Activated CD4-positive, alpha-beta T cell treated with anti-CD3 and anti-CD28 coated beads for 36 hours (primary cell): ENCODE measurements around the gene STARD5. TPM values are rescaled to one million over a fixed set of nuclear protein-coding genes. Genes with fewer than 3 reads are reported as not detected.
"Not testable (repeated sequence)": the region's sequence is repeated elsewhere in the genome, so short reads cannot be mapped to it uniquely, and the experiment has no call there.

Experiments used
- ATAC-seq: fragments of 200-7000 bp; cut with Tn5 transposase; one replicate; pipeline ENCODE4 v1.10.0; 2021; ENCODE audit warnings: mild to moderate bottlenecking, moderate library complexity
- CTCF ChIA-PET: fragments of 350-600 bp; sonication (Branson Sonifier 250); formaldehyde crosslinking; loops from one replicate; lab custom pipeline; 2021; ENCODE audit warnings: antibody characterized with exemption; lab: Charles Lee
- POLR2A ChIA-PET: fragments of 350-600 bp; sonication (Branson Sonifier 250); formaldehyde crosslinking; loops from one replicate; lab custom pipeline; 2021; ENCODE audit warnings: antibody characterized with exemption, inconsistent platforms; lab: Charles Lee
- DNase-seq: peaks from one replicate; pipeline ENCODE4 v3.0.0-alpha.2; 2020
- H3K27ac Mint-ChIP-seq: one replicate; pipeline ENCODE4 v1.8.0; 2021; ENCODE audit warnings: mixed read lengths
- H3K27me3 Mint-ChIP-seq: one replicate; pipeline ENCODE4 v1.8.0; 2021; ENCODE audit warnings: mixed read lengths
- H3K36me3 Mint-ChIP-seq: one replicate; pipeline ENCODE4 v1.8.0; 2021; ENCODE audit warnings: low read depth, mixed read lengths
- H3K4me1 Mint-ChIP-seq: one replicate; pipeline ENCODE4 v1.8.0; 2021; ENCODE audit warnings: mixed read lengths
- H3K4me3 Mint-ChIP-seq: one replicate; pipeline ENCODE4 v1.8.0; 2021; ENCODE audit warnings: mild to moderate bottlenecking, moderate library complexity, mixed read lengths
- H3K9me3 Mint-ChIP-seq: one replicate; pipeline ENCODE4 v1.8.0; 2021; ENCODE audit warnings: low read depth, mixed read lengths
- intact Hi-C, 2 experiments: fragments of 100-400 bp; cut with DNase I in 1 of 2; cut with micrococcal nuclease in 1 of 2; formaldehyde crosslinking; loops; one replicate each; pipeline versions ENCODE4 v1.14.2 to v1.15.1; 2022 to 2024; cut with DNase I, micrococcal nuclease
- total RNA-seq, 2 experiments: library from RNA; stranded (reverse); gene quantifications; one replicate each; pipeline ENCODE4 v1.2.3, GENCODE V29; 2021

Gene STARD5
- total RNA-seq, 2 experiments from 2014 or later: 8.9 to 9.2 TPM

GRCh38 chr15:81356252-81356651, 32.3 kb upstream of the STARD5 start:
- DNase-seq (no peak), ATAC-seq (no peak)
- intact Hi-C loops: no loop called here
- Mint-ChIP-seq H3K9me3 (no peaks in the 10 kb centered on the region), H3K27me3 (no peaks in the 10 kb centered on the region), H3K36me3 (no peaks in the 10 kb centered on the region), H3K27ac (no peak overlapping the region), H3K4me3 (no peak overlapping the region), H3K4me1 (no peaks in the 10 kb centered on the region)
- POLR2A ChIA-PET: no interaction called here
- CTCF ChIA-PET: interaction anchor here (0.8 to 3.6 kb wide), 7 partner anchors 9 to 90 kb away, joined by 3 to 18 read pairs (median 3); no protein-coding TSS in a partner anchor

- Mint-ChIP-seq H3K27ac (no peak overlapping the region), H3K36me3 (no peaks in the 10 kb centered on the region), H3K9me3 (no peaks in the 10 kb centered on the region), H3K4me3 (no peak overlapping the region), H3K27me3 (no peaks in the 10 kb centered on the region), H3K4me1 (peaks cover 4% of the 10 kb centered on the region)
- DNase-seq (no peak), ATAC-seq (no peak)
- CTCF ChIA-PET: no interaction called here
- POLR2A ChIA-PET: no interaction called here
- intact Hi-C loops: no loop called here
These were observed 27.7 kb upstream of the STARD5 start for GRCh38 chr15:81351651-81352050.

- H3K27me3 Mint-ChIP-seq: no peaks in the 10 kb centered on the region
- CTCF ChIA-PET: no interaction called here
- intact Hi-C loops: no loop called here
- H3K4me1 Mint-ChIP-seq: peaks cover 7% of the 10 kb centered on the region
- DNase-seq: no peak
- ATAC-seq: no peak
- no peak overlapping the region for H3K27ac Mint-ChIP-seq
- H3K9me3 Mint-ChIP-seq: no peaks in the 10 kb centered on the region
- no peak overlapping the region for H3K4me3 Mint-ChIP-seq
- POLR2A ChIA-PET: no interaction called here
- H3K36me3 Mint-ChIP-seq: no peaks in the 10 kb centered on the region
These were observed 25.3 kb upstream of the STARD5 start for GRCh38 chr15:81349271-81349670.

- H3K27me3 Mint-ChIP-seq, DNase-seq, intact Hi-C loops, H3K36me3 Mint-ChIP-seq, H3K4me3 Mint-ChIP-seq, ATAC-seq, H3K4me1 Mint-ChIP-seq, CTCF ChIA-PET, H3K9me3 Mint-ChIP-seq, H3K27ac Mint-ChIP-seq: not testable (repeated sequence)
- POLR2A ChIA-PET: interaction anchor here (0.6 kb wide), 1 partner anchor 86 kb away, joined by 3 read pairs; no protein-coding TSS in a partner anchor
These were observed 24.8 kb upstream of the STARD5 start for GRCh38 chr15:81348691-81349090.

- ATAC-seq (no peak), DNase-seq (no peak)
- Mint-ChIP-seq H3K36me3 (no peaks in the 10 kb centered on the region), H3K27me3 (no peaks in the 10 kb centered on the region), H3K4me3 (no peak overlapping the region), H3K27ac (no peak overlapping the region), H3K9me3 (no peaks in the 10 kb centered on the region), H3K4me1 (peaks cover 7% of the 10 kb centered on the region)
- ChIA-PET CTCF (no interaction called here), POLR2A (no interaction called here)
- intact Hi-C loops: no loop called here
These were observed 24.0 kb upstream of the STARD5 start for GRCh38 chr15:81347910-81348309.

- POLR2A ChIA-PET: no interaction called here
- peak; percentile 49 for ATAC-seq
These were observed 22.7 kb upstream of the STARD5 start for GRCh38 chr15:81346611-81347010.

GRCh38 chr15:81343371-81343770, 19.4 kb upstream of the STARD5 start:
- ATAC-seq: no peak
- POLR2A ChIA-PET: no interaction called here

More at GRCh38 chr15:81346611-81347010, 22.7 kb upstream of the STARD5 start:
- Mint-ChIP-seq H3K9me3 (no peaks in the 10 kb centered on the region), H3K4me3 (no peak overlapping the region), H3K27me3 (no peaks in the 10 kb centered on the region), H3K27ac (no peak overlapping the region), H3K4me1 (peaks cover 7% of the 10 kb centered on the region), H3K36me3 (no peaks in the 10 kb centered on the region)
- intact Hi-C loops: no loop called here
- CTCF ChIA-PET: interaction anchor here (0.7 kb wide), 1 partner anchor 10 kb away, joined by 4 read pairs; no protein-coding TSS in a partner anchor
- no peak for DNase-seq

GRCh38 chr15:81341351-81341750, 17.4 kb upstream of the STARD5 start:
- no peak overlapping the region for H3K27ac Mint-ChIP-seq
- no peaks in the 10 kb centered on the region for H3K9me3 Mint-ChIP-seq
- ChIA-PET POLR2A (no interaction called here), CTCF (interaction anchor here (0.6 to 1.8 kb wide), 3 partner anchors 14 to 75 kb away, joined by 3 to 5 read pairs (median 4); no protein-coding TSS in a partner anchor)
- H3K4me3 Mint-ChIP-seq: no peak overlapping the region
- no peaks in the 10 kb centered on the region for H3K27me3 Mint-ChIP-seq
- peaks cover 5% of the 10 kb centered on the region for H3K4me1 Mint-ChIP-seq
- no peaks in the 10 kb centered on the region for H3K36me3 Mint-ChIP-seq
- ATAC-seq (no peak), DNase-seq (no peak)
- intact Hi-C loops: no loop called here

More at GRCh38 chr15:81343371-81343770, 19.4 kb upstream of the STARD5 start:
- Mint-ChIP-seq H3K9me3 (no peaks in the 10 kb centered on the region), H3K4me1 (peaks cover 7% of the 10 kb centered on the region), H3K4me3 (no peak overlapping the region), H3K36me3 (no peaks in the 10 kb centered on the region), H3K27ac (no peak overlapping the region), H3K27me3 (no peaks in the 10 kb centered on the region)
- DNase-seq: no peak
- intact Hi-C loops: no loop called here
- CTCF ChIA-PET: interaction anchor here (0.6 to 2.4 kb wide), 2 partner anchors 77 to 1191 kb away, joined by 3 to 11 read pairs; no protein-coding TSS in a partner anchor

- ChIA-PET CTCF (interaction anchor here (7.2 kb wide), 1 partner anchor 66 kb away, joined by 63 read pairs; no protein-coding TSS in a partner anchor), POLR2A (no interaction called here)
- H3K4me1 Mint-ChIP-seq: peaks cover 5% of the 10 kb centered on the region
- no peaks in the 10 kb centered on the region for H3K9me3 Mint-ChIP-seq
- H3K36me3 Mint-ChIP-seq: no peaks in the 10 kb centered on the region
- no peak overlapping the region for H3K4me3 Mint-ChIP-seq
- H3K27me3 Mint-ChIP-seq: no peaks in the 10 kb centered on the region
- no peak overlapping the region for H3K27ac Mint-ChIP-seq
- intact Hi-C loops: loop anchor here in 1 of 2 experiments (10.0 kb wide), 1 partner anchor 235 kb away; no protein-coding TSS in a partner anchor
- DNase-seq (no peak), ATAC-seq (no peak)
These were observed 15.9 kb upstream of the STARD5 start for GRCh38 chr15:81339851-81340250.

- POLR2A ChIA-PET: no interaction called here
These were observed 15.4 kb upstream of the STARD5 start for GRCh38 chr15:81339321-81339720.

GRCh38 chr15:81338170-81339007, 14.4 kb upstream of the STARD5 start:
- Mint-ChIP-seq H3K4me1 (peaks cover 5% of the 10 kb centered on the region), H3K36me3 (no peaks in the 10 kb centered on the region), H3K9me3 (no peaks in the 10 kb centered on the region), H3K27me3 (no peaks in the 10 kb centered on the region), H3K27ac (no peak overlapping the region), H3K4me3 (no peak overlapping the region)
- no peak for DNase-seq
- POLR2A ChIA-PET: no interaction called here
- intact Hi-C loops: loop anchor here in 1 of 2 experiments (10.0 kb wide), 1 partner anchor 234 kb away; no protein-coding TSS in a partner anchor
- CTCF ChIA-PET: interaction anchor here (0.6 to 7.2 kb wide), 2 partner anchors 65 to 98 kb away, joined by 4 to 63 read pairs; no protein-coding TSS in a partner anchor
- ATAC-seq: no peak

More at GRCh38 chr15:81339321-81339720, 15.4 kb upstream of the STARD5 start:
- no peaks in the 10 kb centered on the region for H3K36me3 Mint-ChIP-seq
- no peak for DNase-seq
- ATAC-seq: no peak
- intact Hi-C loops: loop anchor here in 1 of 2 experiments (10.0 kb wide), 1 partner anchor 235 kb away; no protein-coding TSS in a partner anchor
- no peaks in the 10 kb centered on the region for H3K9me3 Mint-ChIP-seq
- H3K27ac Mint-ChIP-seq: no peak overlapping the region
- H3K4me1 Mint-ChIP-seq: peaks cover 5% of the 10 kb centered on the region
- CTCF ChIA-PET: interaction anchor here (7.2 kb wide), 1 partner anchor 65 kb away, joined by 63 read pairs; no protein-coding TSS in a partner anchor
- H3K27me3 Mint-ChIP-seq: no peaks in the 10 kb centered on the region
- H3K4me3 Mint-ChIP-seq: no peak overlapping the region
